ENCODE data around the gene LAMA3. TPM values are rescaled to one million over a fixed set of nuclear protein-coding genes. Genes with fewer than 3 reads are reported as not detected.

LAMA3 gene
- total RNA-seq: 3.9 and 6.6 TPM in 2 replicates

GRCh38 chr18:23689031-23689615 lies at the start of gene LAMA3:
Gene LAMA3, plus strand, starts transcription at chr18:23689453. Its CDS starts 231 bp downstream, at chr18:23689684.

GRCh38 chr18:23662309-23663263 lies 26.7 kb upstream of the LAMA3 start, which contains the start of gene ANKRD29:
Gene ANKRD29, minus strand, starts transcription at chr18:23662911. Its CDS starts 181 bp downstream, at chr18:23662730.

Other genes starting within 250 kb of the LAMA3 start
- gene RIOK3, start 236.2 kb upstream of the LAMA3 start, total RNA-seq: 58.8 and 59.6 TPM in 2 replicates
- 18.4 and 23.7 TPM in 2 replicates for gene RMC1, start 185.9 kb upstream of the LAMA3 start, total RNA-seq
- gene NPC1, start 102.9 kb upstream of the LAMA3 start, total RNA-seq: 78.0 and 83.8 TPM in 2 replicates
- gene ANKRD29, start 26.5 kb upstream of the LAMA3 start, total RNA-seq: 6.6 and 14.7 TPM in 2 replicates

All from subcutaneous preadipocyte (primary cell).